GM19397 (cell line): ENCODE measurements around the gene TRIP13.

Experiments
- ATAC-seq: cut with Tn5 transposase; IDR thresholded peaks from one replicate; pipeline ENCODE4 v1.9.1; 2021; ENCODE audit warnings: mild to moderate bottlenecking, moderate library complexity; ENCODE audit not compliant: unreplicated experiment

Gene TRIP13

DNA sequence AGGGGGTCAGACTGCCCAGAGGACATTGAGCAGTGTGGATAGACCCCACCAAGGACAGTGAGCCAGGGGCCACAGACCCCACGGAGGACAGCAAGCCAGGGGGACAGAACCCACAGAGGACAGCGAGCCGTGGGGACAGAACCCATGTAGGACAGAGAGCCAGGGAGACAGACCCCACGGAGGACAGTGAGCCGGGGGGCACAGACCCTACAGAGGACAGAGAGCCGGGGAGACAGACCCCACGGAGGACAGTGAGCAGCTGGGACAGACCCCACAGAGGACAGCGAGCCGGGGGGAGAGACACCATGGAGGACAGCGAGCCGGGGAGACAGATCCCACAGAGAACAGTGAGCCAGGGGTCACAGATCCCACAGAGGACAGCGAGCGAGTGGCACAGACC, 38.5 kb upstream of the TRIP13 start:
- ATAC-seq: no peak

DNA sequence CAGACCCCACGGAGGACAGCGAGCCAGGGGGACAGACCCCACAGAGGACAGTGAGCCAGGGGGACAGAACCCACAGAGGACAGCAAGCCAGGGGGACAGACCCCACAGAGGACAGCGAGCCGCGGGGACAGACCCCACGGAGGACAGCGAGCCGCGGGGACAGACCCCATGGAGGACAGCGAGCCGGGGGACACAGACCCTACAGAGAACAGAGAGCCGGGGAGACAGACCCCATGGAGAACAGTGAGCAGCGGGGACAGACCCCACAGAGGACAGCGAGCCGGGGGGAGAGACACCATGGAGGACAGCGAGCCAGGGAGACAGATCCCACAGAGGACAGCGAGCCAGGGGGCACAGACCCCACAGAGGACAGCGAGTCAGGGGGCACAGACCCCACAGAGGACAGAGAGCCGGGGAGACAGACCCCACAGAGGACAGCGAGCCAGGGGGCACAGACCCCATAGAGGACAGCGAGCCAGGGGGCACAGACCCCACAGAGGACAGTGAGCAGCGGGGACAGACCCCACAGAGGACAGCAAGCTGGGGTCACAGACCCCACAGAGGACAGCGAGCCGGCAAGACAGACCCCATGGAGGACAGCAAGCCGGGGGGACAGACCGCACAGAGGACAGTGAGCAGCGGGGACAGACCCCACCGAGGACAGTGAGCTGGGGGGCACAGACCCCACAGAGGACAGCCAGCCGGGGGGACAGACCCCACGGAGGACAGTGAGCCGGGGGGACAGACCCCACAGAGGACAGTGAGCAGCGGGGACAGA, 37.5 kb upstream of the TRIP13 start:
- no peak for ATAC-seq

DNA sequence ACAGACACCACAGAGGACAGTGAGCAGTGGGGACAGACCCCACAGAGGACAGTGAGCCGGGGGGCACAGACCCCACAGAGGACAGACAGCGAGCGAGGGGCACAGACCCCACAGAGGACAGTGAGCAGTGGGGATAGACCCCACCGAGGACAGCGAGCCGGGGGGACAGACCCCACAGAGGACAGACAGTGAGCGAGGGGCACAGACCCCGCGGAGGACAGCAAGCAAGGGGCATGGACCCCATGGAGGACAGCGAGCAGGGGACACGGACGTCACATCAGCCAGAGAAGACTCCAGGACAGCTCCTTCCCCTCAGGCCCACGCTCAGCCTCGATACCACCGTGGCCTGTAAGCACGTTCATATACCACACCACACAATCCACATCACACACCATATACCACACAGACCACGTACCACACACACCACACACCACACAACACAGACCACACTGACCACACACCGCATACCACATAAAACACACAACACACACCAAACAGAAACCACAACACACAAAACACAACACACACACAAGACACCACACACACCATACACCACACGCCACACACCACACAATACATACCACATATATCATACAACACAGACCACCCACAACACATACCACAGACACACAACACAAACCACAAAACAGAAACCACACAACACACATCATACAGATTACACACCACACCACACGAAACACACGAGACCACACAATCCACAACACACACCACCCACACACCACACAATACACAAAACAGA, 36.7 kb upstream of the TRIP13 start:
- ATAC-seq: no peak

DNA sequence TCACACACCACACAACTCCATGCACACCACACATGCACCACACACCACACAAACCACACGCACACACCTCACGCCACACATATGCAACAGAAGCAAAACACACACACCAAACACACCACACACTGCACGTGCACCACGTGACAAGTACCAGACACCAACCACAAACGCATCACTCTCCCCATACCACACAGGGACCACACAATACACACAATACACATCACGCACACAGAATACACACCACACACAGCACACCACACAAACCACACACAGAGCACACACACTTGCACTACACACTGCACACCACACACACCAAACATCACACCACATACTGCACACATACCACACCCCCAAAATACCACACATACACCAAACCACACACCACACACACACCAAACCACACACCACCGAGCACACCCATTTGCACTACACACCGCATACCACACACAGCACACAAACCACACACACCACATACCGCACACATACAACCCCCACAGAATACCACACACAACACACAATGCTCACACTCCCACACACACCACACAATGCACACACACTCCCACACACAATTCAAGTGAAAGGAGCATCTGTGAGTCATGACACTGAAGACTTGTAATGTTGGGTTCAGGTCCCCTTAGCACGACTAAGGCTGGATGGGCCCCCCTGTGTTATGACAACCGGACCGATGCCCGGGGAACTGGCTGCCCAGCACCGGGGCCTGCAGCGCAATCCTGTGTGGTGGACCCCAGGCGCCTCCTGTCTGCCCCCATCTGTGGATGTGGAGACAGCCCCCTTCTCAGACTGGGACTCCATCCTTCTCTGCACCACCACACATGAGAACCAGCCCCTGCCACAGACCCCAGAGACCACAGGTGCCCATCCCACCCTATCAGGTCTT, 35.9 kb upstream of the TRIP13 start:
- ATAC-seq: no peak

DNA sequence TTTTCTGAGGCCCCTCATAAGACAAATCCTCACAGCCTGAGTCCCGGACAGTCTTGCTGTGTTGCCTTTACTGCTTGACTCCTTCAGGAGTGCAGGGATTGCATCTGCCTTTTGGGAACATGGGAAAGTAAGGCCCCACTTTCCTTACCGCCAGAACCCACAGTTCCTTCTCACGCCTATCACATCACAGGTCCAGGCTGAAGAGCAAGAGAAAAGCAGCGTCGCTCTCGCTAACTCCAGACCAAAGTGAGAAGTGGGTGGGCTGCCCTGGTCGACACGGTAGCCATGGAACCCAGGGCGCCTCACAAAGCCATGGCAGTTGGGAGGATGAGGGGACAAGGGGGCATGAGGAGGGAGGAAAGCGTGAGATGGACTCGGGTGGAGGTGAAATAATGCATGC, 34.0 kb upstream of the TRIP13 start:
- ATAC-seq: no peak

DNA sequence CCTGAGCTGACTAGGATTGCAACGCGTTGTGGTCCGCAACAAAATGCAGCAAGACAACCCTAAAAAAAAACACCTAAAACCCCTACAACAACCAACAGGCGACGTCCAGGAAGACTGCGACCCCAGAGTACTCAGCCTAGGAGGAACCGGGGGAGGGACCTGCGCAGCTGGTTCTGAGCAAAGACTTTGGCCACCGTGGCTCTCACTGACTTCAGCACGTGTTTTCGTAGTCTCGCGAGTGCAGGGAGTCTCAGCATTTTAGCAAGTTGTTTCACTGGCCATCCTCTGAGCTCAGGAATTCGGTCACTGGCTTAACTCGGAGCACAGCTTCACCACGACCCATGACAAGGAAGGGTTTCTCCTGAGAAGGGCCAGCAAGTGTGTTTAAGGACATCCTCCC, 33.3 kb upstream of the TRIP13 start:
- no peak for ATAC-seq

DNA sequence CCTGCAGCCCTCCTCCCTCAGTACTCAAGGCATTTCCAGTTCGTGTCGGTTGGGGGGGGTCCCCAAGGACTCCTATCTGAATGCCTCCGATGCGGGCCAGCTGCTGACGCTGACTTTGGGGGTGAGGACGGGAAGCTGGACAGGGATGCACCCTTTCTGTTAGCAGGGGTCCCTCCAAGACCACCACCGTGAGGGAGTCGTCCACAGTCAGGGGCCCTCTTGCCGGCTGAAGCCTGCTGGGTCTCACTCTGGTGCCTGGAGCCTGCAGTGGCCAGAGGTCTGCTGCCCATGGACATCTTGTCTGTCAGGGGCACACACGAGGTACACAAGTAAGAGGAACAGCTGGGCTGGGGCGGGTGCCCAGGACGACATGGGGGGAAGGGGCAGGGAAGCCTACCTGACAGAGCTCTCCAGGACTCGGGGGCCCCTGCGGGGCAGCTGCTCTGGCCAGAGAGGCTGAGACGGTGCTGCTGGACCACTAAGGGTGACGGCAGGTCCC, 32.8 kb upstream of the TRIP13 start:
- no peak for ATAC-seq

DNA sequence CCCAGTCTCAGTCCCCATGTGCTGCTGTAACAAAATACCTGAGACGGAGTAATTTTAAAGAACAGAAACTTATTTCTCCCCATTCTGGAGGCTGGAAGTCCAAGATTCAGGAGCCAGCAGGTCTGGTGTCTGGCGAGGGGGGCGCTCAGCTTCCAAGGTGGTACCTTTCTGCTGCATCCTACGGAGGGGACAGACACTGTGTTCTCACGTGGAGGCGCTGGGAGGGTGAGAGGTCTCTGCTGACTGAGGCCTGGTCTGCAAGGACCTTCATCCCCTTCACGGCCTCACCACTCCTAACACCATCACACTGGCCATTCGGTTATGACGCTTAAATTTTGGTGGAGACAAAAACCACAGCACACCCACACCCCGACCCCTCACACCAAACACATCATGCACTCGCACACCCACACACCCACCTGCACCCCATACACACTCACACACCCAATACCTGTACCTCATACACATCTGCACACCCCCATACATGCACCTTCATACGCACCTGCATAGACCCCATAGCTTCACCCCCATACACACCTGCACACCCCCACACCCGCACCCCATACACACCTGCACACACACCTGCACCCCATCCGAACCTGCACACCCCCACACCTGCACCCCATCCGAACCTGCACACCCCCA, 32.1 kb upstream of the TRIP13 start:
- no peak for ATAC-seq

DNA sequence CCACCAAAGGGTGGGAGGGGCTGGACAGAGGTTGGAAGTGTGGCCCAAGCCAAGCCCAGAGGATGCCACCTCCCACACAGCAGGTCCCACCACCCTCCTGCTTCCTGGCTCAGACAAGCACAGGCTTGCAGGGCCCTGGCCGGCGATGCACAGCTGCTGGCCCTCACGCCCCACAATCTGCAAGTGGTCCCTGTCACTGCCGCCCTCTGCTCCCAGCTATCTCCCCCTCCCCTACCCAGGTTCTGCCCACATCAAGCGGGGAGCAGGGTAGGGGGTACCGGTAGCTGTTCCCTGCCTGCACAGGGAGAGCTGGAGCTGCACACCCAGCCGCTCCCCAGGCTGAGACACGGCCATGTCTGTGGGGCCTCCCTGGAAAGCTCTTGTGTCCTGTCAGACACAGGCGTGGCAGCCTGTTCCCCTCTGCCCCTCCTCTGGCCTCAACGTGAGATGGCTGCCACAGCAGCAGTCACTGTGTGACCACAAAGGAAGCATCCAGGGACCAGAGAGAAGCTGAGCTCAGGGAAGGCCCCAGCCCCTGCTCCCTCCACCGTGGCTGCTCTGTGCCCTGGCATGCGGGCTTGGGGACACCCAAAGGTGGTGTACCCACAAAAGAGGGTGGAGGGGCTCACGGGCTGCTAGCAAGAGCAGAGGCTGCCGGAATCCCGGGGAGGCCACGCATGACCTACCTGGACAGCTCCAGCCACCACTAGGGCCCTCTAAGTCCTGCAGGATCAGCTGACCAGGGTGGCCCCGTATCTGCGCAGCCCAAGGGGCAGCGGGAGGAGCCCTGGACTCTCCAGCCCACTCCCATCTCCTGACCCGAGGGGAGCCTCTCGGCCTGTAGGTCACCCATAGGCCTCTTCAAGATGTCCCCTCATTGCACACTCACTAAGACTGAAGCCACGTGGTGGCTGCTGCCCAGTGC, 31.0 kb upstream of the TRIP13 start:
- no peak for ATAC-seq

DNA sequence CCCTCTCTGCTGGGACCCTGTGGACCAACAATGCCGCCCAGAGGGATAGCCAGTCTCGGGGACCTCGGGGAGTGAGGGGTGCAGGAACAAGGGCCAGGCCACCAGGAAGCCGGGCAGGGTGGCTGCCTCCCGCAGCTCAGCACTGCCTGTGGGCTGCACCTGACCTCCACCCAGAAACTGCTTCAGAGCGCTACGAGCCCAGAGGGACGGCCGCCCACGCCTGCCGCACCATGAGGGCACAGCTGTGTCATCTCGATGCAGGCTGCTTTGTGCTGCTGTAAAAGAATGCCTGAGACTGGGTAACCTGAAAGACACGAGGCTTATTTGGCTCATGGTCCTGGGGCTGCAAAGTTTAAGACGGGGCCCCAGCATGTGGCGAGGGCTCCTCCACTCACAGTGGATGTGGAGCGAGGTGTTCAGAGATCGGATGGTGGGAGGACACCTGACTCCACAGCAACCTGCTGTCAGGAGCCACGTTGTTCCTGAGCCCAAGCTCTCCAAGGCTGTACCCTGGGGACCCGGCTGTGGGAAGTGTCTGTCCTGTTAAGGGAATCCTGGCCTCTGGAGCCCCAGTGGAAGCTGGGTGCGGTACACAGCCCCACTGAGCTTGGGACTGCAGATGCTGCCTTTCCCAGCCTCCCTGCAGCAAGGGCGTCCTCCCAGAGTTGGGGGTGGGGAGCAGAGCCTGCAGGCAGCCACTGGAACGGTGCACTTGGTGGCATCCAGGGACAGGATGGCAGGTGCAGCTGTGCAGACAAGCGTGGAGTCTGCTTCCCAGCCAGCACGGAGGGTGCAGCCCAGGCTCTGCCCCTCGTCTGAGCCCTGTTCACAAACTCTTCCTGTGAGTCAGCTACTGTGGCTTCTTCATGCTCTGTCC, 30.1 kb upstream of the TRIP13 start:
- ATAC-seq: no peak

DNA sequence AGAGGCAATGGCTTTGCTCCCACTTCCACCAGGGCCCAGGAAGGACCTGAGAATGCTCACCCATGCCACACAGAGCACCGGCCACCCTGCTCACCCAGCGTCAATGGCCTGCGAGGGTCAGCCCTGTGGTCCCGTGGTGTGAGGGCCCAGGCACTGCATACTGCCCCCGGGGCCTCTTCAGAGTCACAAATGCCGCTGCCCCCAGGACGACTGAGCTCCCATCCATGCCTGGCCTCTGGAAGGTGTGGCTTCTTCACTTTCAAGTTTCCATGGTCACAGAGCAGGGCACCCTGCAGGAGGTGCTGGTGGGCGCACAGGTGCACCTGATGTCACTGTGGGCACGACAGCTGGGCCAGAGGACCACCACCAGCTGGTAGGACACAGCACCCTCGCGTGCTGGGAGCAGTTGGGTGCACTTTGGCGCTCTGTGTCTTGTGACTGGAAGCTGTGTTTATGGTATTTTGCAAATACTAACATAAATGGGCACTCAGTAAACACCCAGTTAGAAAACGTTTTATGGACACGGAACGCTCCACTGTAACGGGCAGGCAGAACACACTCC, 29.4 kb upstream of the TRIP13 start:
- ATAC-seq: no peak

DNA sequence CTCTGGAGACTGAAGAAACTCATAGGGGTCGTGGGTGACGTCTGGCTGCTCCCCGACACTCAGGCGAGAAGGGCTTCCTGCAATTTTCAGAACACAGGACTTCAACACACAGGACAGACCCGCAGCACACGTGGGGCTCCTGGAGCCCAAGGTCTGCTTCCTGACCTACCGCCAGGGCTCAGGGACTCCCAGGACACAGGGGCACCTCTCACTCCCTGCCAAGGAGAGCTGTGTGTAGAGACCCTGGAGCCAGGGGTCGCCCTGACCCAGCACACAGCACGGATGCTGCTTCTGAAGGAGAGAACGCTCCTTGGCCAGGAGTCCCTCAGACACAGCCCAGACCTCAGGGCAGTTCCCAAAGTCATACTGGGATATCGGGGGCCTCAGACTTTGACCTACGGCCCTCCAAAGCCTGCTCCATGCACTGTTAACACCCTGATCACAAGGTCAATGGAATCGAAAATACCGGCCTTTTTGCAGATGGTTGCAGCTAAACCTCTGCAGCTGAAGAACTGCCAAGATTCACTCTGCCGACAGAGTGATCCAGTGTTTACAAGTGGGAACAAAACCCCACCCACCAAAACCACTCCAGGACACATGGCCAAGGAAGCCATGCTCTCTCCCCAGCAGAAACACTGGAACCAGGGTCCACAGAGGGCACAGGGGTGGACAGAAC, 28.1 kb upstream of the TRIP13 start:
- ATAC-seq: no peak

DNA sequence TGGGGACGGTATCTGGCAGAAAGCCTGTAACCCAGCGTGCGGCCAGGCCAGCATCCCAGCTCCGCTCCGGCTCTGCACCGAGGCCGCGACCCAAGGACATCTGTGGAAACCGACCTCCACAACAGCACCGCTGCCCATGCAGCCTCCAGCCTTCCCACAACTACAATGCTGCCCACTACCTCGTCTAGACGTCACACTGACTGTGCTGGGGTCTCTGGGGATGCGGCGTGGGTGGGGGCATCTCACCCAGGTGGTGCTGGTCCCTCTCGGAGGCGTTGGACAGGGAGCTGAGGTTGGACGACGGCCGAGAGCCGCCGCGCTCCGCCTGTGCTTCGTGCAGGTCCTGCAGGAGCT, 27.5 kb upstream of the TRIP13 start:
- no peak for ATAC-seq

DNA sequence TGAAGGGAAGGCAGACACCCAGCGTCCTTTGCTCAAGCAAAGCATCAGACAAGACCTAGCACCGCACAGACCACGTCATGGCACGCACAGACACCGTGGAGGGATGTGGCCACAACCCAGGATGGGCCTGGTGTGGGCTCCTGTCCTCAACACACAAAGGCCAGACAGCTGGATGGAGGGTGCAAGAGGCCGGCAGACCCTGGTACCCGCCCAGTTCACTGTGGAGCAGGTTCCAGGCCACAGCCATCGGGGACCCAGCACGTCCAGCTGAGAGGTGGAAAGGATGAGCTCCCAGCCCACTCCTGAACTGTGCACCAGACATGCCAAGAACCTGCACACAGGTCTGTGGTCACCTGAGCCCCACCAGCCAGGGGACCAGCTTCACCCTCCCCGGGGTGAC, 26.9 kb upstream of the TRIP13 start:
- no peak for ATAC-seq

DNA sequence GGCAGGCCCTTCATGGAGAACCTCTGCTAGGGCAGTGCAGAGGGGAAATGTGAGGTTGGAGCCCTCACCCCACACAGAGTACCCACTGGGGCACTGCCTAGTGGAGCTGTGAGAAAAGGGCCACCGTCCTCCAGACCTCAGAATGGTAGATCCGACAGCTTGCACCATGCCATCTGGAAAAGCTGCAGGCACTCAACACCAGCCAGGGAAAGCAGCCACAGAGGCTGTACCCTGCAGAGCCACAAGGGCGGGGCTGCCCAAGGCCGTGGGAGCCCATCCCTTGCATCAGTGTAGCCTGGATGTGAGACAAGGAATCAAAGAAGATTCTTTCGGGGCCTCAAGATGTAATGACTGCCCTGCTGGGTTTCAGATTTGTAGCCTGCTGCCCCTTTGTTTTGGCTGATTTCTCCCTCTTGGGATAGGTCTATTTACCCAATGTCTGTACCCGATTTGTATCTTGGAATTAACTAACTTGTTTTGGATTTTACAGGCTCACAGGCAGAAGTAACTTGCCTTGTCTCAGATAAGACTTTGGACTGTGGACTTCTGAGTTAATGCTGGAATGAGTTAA, 25.3 kb upstream of the TRIP13 start:
- no peak for ATAC-seq

DNA sequence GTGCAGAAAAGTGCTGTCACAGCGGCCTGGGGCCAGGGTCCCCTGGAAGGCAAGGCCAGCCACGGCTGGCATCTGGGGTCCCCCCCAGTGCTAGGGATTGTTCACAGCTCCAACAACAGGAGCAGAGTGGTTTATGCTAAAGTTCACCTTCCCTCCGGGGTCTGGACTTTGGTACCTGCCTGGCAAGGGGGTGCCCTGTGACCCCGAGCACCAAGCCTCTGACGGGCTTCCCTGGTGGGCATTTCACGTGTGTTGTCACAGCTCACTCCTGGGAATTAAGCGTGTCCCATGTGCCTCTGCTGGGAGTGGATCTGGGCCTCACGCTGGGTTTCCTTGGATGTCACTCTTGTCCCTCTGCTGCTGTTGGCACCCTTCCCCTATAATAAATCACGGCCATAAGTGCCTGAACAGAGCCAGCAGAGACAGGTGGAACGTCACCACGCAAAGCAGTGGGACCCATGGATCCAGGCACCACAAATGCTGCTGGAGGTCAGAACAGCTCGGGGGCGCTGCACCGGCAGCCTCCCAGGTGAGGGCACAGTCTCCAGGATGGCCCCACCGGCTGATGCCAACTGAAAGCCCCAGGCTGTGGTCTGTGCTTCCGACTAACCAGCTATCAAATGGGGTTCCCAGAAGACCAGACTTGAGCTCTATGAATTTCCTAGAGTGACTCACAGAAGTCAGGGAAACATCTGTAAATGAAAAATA, 24.1 kb upstream of the TRIP13 start:
- ATAC-seq: no peak

DNA sequence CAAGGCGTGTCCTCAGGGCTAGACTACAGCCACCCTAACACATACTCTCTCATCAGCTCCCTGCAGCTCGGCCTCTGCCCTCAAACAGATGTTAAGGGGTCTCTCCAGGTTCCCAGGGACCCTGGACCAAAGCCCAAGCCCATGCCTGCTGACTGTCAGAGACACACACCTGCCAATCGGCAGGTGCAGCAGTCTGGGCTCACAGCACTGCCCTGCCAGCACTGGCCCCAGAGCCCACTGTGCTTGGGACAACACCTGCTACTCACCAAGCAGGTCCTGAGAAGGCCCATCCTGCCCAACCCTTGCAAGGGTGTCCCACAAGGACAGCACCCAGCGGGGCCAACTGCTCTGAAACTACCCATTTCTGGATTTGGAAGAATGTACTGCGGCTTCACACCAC, 21.7 kb upstream of the TRIP13 start:
- ATAC-seq: no peak
